Smooth muscle cell (in vitro differentiated cells): ENCODE results near the gene CEP68. TPM values are rescaled to one million over a fixed set of nuclear protein-coding genes. Genes with fewer than 3 reads are reported as not detected.

Experiments used
- DNase-seq: peaks from one replicate; lab custom pipeline; 2025; ENCODE audit not compliant: unreplicated experiment; lab: John Stamatoyannopoulos, UW
- H2AFZ ChIP-seq: fragments of 200-600 bp; sonication (generic); 2 replicates; pipeline ENCODE4 v1.6.0; 2016; ENCODE audit warnings: antibody characterized with exemption, low read depth, mild to moderate bottlenecking
- H3F3A ChIP-seq: fragments of 200-600 bp; sonication (generic); 2 replicates; pipeline ENCODE4 v1.6.0; 2017; ENCODE audit warnings: antibody characterized with exemption, low read depth
- H3K27ac ChIP-seq: fragments of 200-600 bp; sonication (generic); 2 replicates; pipeline ENCODE4 v1.5.1; 2016; ENCODE audit warnings: low read depth, mild to moderate bottlenecking
- H3K27me3 ChIP-seq: fragments of 200-600 bp; sonication (generic); 2 replicates; pipeline ENCODE4 v1.6.1; 2016; ENCODE audit warnings: low read depth, mild to moderate bottlenecking
- H3K36me3 ChIP-seq: fragments of 200-600 bp; sonication (generic); 2 replicates; pipeline ENCODE4 v1.5.1; 2016; ENCODE audit warnings: low read depth
- H3K4me1 ChIP-seq: fragments of 200-600 bp; sonication (generic); 2 replicates; pipeline ENCODE4 v1.5.1; 2016; ENCODE audit warnings: low read depth
- H3K4me2 ChIP-seq: fragments of 200-600 bp; sonication (generic); 2 replicates; pipeline ENCODE4 v1.6.0; 2016; ENCODE audit warnings: mild to moderate bottlenecking
- H3K4me3 ChIP-seq: fragments of 200-600 bp; sonication (generic); 2 replicates; pipeline ENCODE4 v1.5.1; 2016; ENCODE audit warnings: mild to moderate bottlenecking
- H3K79me2 ChIP-seq: fragments of 200-600 bp; sonication (generic); 2 replicates; pipeline ENCODE4 v1.6.0; 2016; ENCODE audit warnings: low read depth, mild to moderate bottlenecking
- H3K9ac ChIP-seq: fragments of 200-600 bp; sonication (generic); 2 replicates; pipeline ENCODE4 v1.6.0; 2016; ENCODE audit warnings: low read depth
- H3K9me3 ChIP-seq: fragments of 200-600 bp; sonication (generic); replicated peaks from 2 replicates; pipeline ENCODE4 v1.5.1; 2016; ENCODE audit warnings: low read depth
- H4K20me1 ChIP-seq: fragments of 200-600 bp; sonication (generic); 2 replicates; pipeline ENCODE4 v1.6.0; 2016; ENCODE audit warnings: low read depth
- WGBS: methylation state at CpG from one replicate; pipeline ENCODE4 v1.1.7; 2016; ENCODE audit warnings: low lambda C conversion rate; 5-methylcytosine and 5-hydroxymethylcytosine counted together
- polyA plus RNA-seq: library from polyadenylated mRNA; unstranded; fragments of >200 nt; fragmentation: Nextera tagmentation; extraction: Ambion mirVana; gene quantifications from 2 replicates; pipeline ENCODE4 v1.2.1, GENCODE V29; 2016
- total RNA-seq: library from RNA; depleted of rRNA; stranded (reverse); fragments of >200 nt; gene quantifications from 2 replicates; pipeline ENCODE4 v1.2.3, GENCODE V29; 2014
- TF ChIP-seq, protein P1 (sequence below): fragments of 200-600 bp; sonication (generic); IDR thresholded peaks from 2 replicates; pipeline ENCODE4 v1.5.1; 2017; ENCODE audit warnings: borderline replicate concordance, mild to moderate bottlenecking, antibody characterized with exemption; ENCODE audit not compliant: insufficient read depth, poor library complexity, severe bottlenecking

CEP68 gene
- total and polyA plus RNA-seq, 2 experiments from 2014 or later: 3.2 to 12.8 TPM

GRCh38 chr2:65037178-65037577, 19.0 kb upstream of the CEP68 start:
- H3K9me3 ChIP-seq: no peaks in the 10 kb centered on the region
- no peak overlapping the region for H3K27ac ChIP-seq
- H4K20me1 ChIP-seq: no peaks in the 10 kb centered on the region
- WGBS: 71% methylated on average over 3 of the region's 3 CpGs
- DNase-seq: no peak
- TF ChIP-seq, protein P1, sequence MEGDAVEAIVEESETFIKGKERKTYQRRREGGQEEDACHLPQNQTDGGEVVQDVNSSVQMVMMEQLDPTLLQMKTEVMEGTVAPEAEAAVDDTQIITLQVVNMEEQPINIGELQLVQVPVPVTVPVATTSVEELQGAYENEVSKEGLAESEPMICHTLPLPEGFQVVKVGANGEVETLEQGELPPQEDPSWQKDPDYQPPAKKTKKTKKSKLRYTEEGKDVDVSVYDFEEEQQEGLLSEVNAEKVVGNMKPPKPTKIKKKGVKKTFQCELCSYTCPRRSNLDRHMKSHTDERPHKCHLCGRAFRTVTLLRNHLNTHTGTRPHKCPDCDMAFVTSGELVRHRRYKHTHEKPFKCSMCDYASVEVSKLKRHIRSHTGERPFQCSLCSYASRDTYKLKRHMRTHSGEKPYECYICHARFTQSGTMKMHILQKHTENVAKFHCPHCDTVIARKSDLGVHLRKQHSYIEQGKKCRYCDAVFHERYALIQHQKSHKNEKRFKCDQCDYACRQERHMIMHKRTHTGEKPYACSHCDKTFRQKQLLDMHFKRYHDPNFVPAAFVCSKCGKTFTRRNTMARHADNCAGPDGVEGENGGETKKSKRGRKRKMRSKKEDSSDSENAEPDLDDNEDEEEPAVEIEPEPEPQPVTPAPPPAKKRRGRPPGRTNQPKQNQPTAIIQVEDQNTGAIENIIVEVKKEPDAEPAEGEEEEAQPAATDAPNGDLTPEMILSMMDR: no peak
- no peaks in the 10 kb centered on the region for H3K36me3 ChIP-seq
- H3K4me1 ChIP-seq: no peaks in the 10 kb centered on the region
- H3F3A ChIP-seq: no peaks in the 10 kb centered on the region
- no peaks in the 10 kb centered on the region for H3K79me2 ChIP-seq
- no peak overlapping the region for H3K9ac ChIP-seq
- H3K4me2 ChIP-seq: no peak overlapping the region
- no peaks in the 10 kb centered on the region for H3K27me3 ChIP-seq
- H3K4me3 ChIP-seq: no peak overlapping the region
- H2AFZ ChIP-seq: no peak overlapping the region

- no peaks in the 10 kb centered on the region for H3K9me3 ChIP-seq
- H4K20me1 ChIP-seq: no peaks in the 10 kb centered on the region
- no peaks in the 10 kb centered on the region for H3K4me1 ChIP-seq
- TF ChIP-seq, protein P1: no peak
- no peak overlapping the region for H3K4me2 ChIP-seq
- WGBS: 88% methylated on average over 3 of the region's 3 CpGs
- H3K9ac ChIP-seq: no peak overlapping the region
- DNase-seq: no peak
- H3F3A ChIP-seq: no peaks in the 10 kb centered on the region
- no peak overlapping the region for H2AFZ ChIP-seq
- H3K27ac ChIP-seq: no peak overlapping the region
- H3K4me3 ChIP-seq: no peak overlapping the region
- H3K27me3 ChIP-seq: no peaks in the 10 kb centered on the region
- no peaks in the 10 kb centered on the region for H3K36me3 ChIP-seq
- no peaks in the 10 kb centered on the region for H3K79me2 ChIP-seq
Observed at GRCh38 chr2:65039640-65040039, 16.6 kb upstream of the CEP68 start.

GRCh38 chr2:65040400-65041261, 15.6 kb upstream of the CEP68 start:
- no peak overlapping the region for H3K9ac ChIP-seq
- H3K4me2 ChIP-seq: peak overlapping the region; percentile 80

More at GRCh38 chr2:65040400-65041261, 15.6 kb upstream of the CEP68 start:
- no peaks in the 10 kb centered on the region for H3K27me3 ChIP-seq
- H3K9me3 ChIP-seq: no peaks in the 10 kb centered on the region
- H3K79me2 ChIP-seq: no peaks in the 10 kb centered on the region
- TF ChIP-seq, protein P1: peak; percentile 91
- peak overlapping the region; percentile 26 for H3K4me3 ChIP-seq
- WGBS: 35% methylated on average over 13 of the region's 13 CpGs
- no peak overlapping the region for H2AFZ ChIP-seq
- peaks cover 8% of the 10 kb centered on the region for H3K4me1 ChIP-seq
- H3K27ac ChIP-seq: no peak overlapping the region
- peak; percentile 24 for DNase-seq
- H3K36me3 ChIP-seq: no peaks in the 10 kb centered on the region
- H3F3A ChIP-seq: no peaks in the 10 kb centered on the region
- H4K20me1 ChIP-seq: no peaks in the 10 kb centered on the region
